Measurements from ENCODE around the gene MAT1A.

Gene MAT1A

GRCh38 chr10:80283536-80284199, 5.8 kb downstream of the MAT1A start:
- TF ChIP-seq CTCF (IDR thresholded peaks at IDR 0.05; ENCODE audit: borderline replicate concordance, control extremely low read depth, extremely low read depth, insufficient read depth, missing control alignments), result no peak
- in situ Hi-C loops (cut with MboI; ENCODE audit: low sequenced_read_pairs, unreplicated experiment), result no loop called here
- no peak for DNase-seq (ENCODE audit: low spot score)

GRCh38 chr10:80283119-80283518, 6.3 kb downstream of the MAT1A start:
- no peak for DNase-seq (ENCODE audit: low spot score)
- in situ Hi-C loops (cut with MboI; ENCODE audit: low sequenced_read_pairs, unreplicated experiment), result no loop called here
- no peak for TF ChIP-seq CTCF (IDR thresholded peaks at IDR 0.05; ENCODE audit: borderline replicate concordance, control extremely low read depth, extremely low read depth, insufficient read depth, missing control alignments)

GRCh38 chr10:80281784-80282765, 7.4 kb downstream of the MAT1A start:
- no peak for TF ChIP-seq CTCF (IDR thresholded peaks at IDR 0.05; ENCODE audit: borderline replicate concordance, control extremely low read depth, extremely low read depth, insufficient read depth, missing control alignments)
- in situ Hi-C loops (cut with MboI; ENCODE audit: low sequenced_read_pairs, unreplicated experiment), result no loop called here

DNA sequence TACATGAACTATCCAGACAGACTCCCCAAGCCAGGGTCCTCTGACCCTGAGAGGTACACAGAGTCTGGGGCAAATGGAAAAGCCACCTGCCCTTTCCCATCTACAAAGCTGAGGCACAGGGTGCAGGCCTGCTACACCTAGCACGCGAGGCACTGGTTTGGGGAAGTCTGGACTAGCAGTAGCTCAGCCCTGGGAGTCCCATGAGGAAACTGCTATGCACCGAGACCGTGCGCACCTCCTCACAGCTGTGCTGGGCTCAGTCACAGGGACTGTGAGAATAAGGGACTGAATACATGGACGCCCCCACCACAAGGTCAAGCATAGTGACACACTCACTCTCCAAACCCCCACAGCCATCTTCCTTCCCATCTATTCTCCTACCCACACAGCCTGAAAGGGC, 8.2 kb downstream of the MAT1A start:
- in situ Hi-C loops (cut with MboI; ENCODE audit: low sequenced_read_pairs, unreplicated experiment), result no loop called here
- DNase-seq (ENCODE audit: low spot score), result no peak
- no peak for TF ChIP-seq CTCF (IDR thresholded peaks at IDR 0.05; ENCODE audit: borderline replicate concordance, control extremely low read depth, extremely low read depth, insufficient read depth, missing control alignments)

More at GRCh38 chr10:80281784-80282765, 7.4 kb downstream of the MAT1A start:
- DNase-seq (ENCODE audit: low spot score), result no peak

DNA sequence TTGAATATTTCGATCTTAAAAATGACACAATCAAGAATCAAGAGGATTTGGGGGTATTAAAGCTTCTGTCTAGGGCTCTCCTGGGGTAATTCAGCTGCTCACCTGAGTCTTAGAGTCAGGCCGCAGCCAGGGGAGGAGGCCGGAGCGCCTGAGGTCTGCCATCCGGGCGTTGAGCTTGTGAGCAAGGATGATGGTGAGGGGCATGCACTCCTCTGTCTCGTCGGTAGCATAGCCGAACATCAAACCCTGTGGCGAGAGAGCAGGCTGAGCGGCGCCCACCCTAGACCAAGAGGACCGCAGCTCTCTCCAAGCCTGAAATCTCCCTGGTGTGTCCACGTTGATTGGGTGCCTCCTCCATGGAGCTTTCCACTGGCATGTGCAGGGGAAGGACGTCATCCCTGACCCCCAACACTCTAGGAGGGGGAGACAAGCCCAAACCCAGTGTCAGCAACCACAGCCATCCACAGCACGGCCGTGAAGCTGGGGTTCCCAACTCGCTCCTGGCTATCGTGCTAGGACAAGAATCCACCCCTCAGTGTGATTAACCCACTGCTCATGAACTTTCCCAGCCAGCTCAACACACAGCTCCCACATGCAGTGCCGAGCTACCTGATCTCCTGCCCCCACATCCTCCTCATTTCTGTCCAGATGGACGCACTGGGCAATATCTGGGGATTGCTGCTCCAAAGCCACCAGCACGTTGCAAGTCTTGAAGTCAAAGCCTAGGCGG, 9.2 kb downstream of the MAT1A start:
- TF ChIP-seq CTCF (IDR thresholded peaks at IDR 0.05; ENCODE audit: borderline replicate concordance, control extremely low read depth, extremely low read depth, insufficient read depth, missing control alignments), result no peak
- in situ Hi-C loops (cut with MboI; ENCODE audit: low sequenced_read_pairs, unreplicated experiment), result no loop called here
- DNase-seq (ENCODE audit: low spot score), result no peak

- in situ Hi-C loops (cut with MboI; ENCODE audit: low sequenced_read_pairs, unreplicated experiment), result no loop called here
- no peak for DNase-seq (ENCODE audit: low spot score)
- no peak for TF ChIP-seq CTCF (IDR thresholded peaks at IDR 0.05; ENCODE audit: borderline replicate concordance, control extremely low read depth, extremely low read depth, insufficient read depth, missing control alignments)
Observed at GRCh38 chr10:80279146-80279545, 10.3 kb downstream of the MAT1A start.

Data from GM13976 (cell line).